MM.1S (cell line): ENCODE results near the gene ZBTB7B.

Experiments used
- DNase-seq: peaks from one replicate; pipeline ENCODE4 v3.0.0-alpha.2; 2015
- H2AFZ ChIP-seq: fragments of 300-600 bp; sonication (generic); 2 replicates; pipeline ENCODE4 v1.6.0; 2016; ENCODE audit warnings: antibody characterized with exemption, low read length
- H3F3A ChIP-seq: fragments of 300-600 bp; sonication (generic); 2 replicates; pipeline ENCODE4 v1.6.1; 2016; ENCODE audit warnings: mild to moderate bottlenecking, antibody characterized with exemption, low read length, moderate library complexity, mixed read lengths; ENCODE audit not compliant: insufficient read depth
- H3K27ac ChIP-seq: fragments of 300-600 bp; sonication (generic); 2 replicates; pipeline ENCODE4 v1.5.1; 2016; ENCODE audit warnings: mild to moderate bottlenecking, low read length
- H3K27me3 ChIP-seq: fragments of 300-600 bp; sonication (generic); replicated peaks from 2 replicates; pipeline ENCODE4 v1.6.0; 2016; ENCODE audit warnings: low read length; ENCODE audit not compliant: insufficient read depth
- H3K36me3 ChIP-seq: fragments of 300-600 bp; sonication (generic); replicated peaks from 2 replicates; pipeline ENCODE4 v1.6.1; 2016; ENCODE audit warnings: mild to moderate bottlenecking, low read length, mixed read lengths; ENCODE audit not compliant: insufficient read depth
- H3K4me1 ChIP-seq: fragments of 300-600 bp; sonication (generic); 2 replicates; pipeline ENCODE4 v1.6.1; 2016; ENCODE audit warnings: low read length, mixed read lengths
- H3K4me2 ChIP-seq: fragments of 300-600 bp; sonication (generic); 2 replicates; pipeline ENCODE4 v1.6.0; 2016; ENCODE audit warnings: low read depth, low read length
- H3K4me3 ChIP-seq: fragments of 300-600 bp; sonication (generic); 2 replicates; pipeline ENCODE4 v1.5.1; 2016; ENCODE audit warnings: low read length, mixed read lengths
- H3K79me2 ChIP-seq: fragments of 300-600 bp; sonication (generic); 2 replicates; pipeline ENCODE4 v1.6.1; 2016; ENCODE audit warnings: mixed run types, low read length, mixed read lengths
- H3K9ac ChIP-seq: fragments of 300-600 bp; sonication (generic); 2 replicates; pipeline ENCODE4 v1.6.1; 2016; ENCODE audit warnings: low read length, mixed read lengths
- H3K9me2 ChIP-seq: fragments of 300-600 bp; sonication (generic); replicated peaks from 2 replicates; pipeline ENCODE4 v1.6.1; 2016; ENCODE audit warnings: mild to moderate bottlenecking, low read length, mixed read lengths; ENCODE audit not compliant: insufficient read depth
- H3K9me3 ChIP-seq: fragments of 300-600 bp; sonication (generic); replicated peaks from 2 replicates; pipeline ENCODE4 v1.6.1; 2016; ENCODE audit warnings: mild to moderate bottlenecking, low read length, mixed read lengths; ENCODE audit not compliant: insufficient read depth
- H4K20me1 ChIP-seq: fragments of 300-600 bp; sonication (generic); 2 replicates; pipeline ENCODE4 v1.6.1; 2016; ENCODE audit warnings: mild to moderate bottlenecking, low read length, moderate library complexity, mixed read lengths; ENCODE audit not compliant: insufficient read depth
- EZH2 ChIP-seq: fragments of 300-600 bp; sonication (generic); optimal IDR thresholded peaks from 2 replicates; pipeline ENCODE3; 2017; ENCODE audit warnings: low read depth, mild to moderate bottlenecking, antibody characterized with exemption, low read length, mixed read lengths
- EZH2phosphoT487 ChIP-seq: fragments of 300-600 bp; sonication (generic); IDR thresholded peaks from 2 replicates; pipeline ENCODE4 v1.6.1; 2018; ENCODE audit warnings: antibody characterized with exemption, low read length
- TF ChIP-seq, protein P1 (sequence below): fragments of 300-600 bp; sonication (generic); IDR thresholded peaks from 2 replicates; pipeline ENCODE4 v1.5.1; 2016; ENCODE audit warnings: antibody characterized with exemption, low read length, mixed read lengths

The ZBTB7B gene

DNA sequence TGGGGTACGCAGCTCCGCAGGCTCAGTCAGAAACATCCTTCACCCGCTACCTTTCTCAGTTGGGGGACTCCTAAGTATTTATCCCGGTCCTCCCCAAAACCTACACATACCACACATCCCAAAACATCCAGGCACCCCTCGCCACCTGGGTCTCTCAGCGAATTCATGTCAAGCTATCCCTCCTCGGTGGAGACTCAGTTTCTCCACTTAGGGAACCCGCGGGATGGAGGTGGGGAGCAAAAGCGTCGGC lies 1.3 kb upstream of the ZBTB7B start:
- Histone ChIP-seq H3K4me3 (peak overlapping the region; percentile 77), H4K20me1 (no peaks in the 10 kb centered on the region), H3K79me2 (peaks cover 38% of the 10 kb centered on the region), H3K4me1 (peaks cover 22% of the 10 kb centered on the region), H3K4me2 (peak overlapping the region; percentile 90), H3K36me3 (no peaks in the 10 kb centered on the region), H3K9ac (peak overlapping the region; percentile 93), H3F3A (peaks cover 61% of the 10 kb centered on the region), H3K27me3 (no peaks in the 10 kb centered on the region), H3K9me2 (no peaks in the 10 kb centered on the region), H3K27ac (peak overlapping the region; percentile 95), H3K9me3 (no peaks in the 10 kb centered on the region), H2AFZ (peak overlapping the region; percentile 78)
- TF ChIP-seq EZH2phosphoT487: no peak
- TF ChIP-seq, protein P1, sequence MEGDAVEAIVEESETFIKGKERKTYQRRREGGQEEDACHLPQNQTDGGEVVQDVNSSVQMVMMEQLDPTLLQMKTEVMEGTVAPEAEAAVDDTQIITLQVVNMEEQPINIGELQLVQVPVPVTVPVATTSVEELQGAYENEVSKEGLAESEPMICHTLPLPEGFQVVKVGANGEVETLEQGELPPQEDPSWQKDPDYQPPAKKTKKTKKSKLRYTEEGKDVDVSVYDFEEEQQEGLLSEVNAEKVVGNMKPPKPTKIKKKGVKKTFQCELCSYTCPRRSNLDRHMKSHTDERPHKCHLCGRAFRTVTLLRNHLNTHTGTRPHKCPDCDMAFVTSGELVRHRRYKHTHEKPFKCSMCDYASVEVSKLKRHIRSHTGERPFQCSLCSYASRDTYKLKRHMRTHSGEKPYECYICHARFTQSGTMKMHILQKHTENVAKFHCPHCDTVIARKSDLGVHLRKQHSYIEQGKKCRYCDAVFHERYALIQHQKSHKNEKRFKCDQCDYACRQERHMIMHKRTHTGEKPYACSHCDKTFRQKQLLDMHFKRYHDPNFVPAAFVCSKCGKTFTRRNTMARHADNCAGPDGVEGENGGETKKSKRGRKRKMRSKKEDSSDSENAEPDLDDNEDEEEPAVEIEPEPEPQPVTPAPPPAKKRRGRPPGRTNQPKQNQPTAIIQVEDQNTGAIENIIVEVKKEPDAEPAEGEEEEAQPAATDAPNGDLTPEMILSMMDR: no peak
- TF ChIP-seq EZH2: no peak
- no peak for DNase-seq

DNA sequence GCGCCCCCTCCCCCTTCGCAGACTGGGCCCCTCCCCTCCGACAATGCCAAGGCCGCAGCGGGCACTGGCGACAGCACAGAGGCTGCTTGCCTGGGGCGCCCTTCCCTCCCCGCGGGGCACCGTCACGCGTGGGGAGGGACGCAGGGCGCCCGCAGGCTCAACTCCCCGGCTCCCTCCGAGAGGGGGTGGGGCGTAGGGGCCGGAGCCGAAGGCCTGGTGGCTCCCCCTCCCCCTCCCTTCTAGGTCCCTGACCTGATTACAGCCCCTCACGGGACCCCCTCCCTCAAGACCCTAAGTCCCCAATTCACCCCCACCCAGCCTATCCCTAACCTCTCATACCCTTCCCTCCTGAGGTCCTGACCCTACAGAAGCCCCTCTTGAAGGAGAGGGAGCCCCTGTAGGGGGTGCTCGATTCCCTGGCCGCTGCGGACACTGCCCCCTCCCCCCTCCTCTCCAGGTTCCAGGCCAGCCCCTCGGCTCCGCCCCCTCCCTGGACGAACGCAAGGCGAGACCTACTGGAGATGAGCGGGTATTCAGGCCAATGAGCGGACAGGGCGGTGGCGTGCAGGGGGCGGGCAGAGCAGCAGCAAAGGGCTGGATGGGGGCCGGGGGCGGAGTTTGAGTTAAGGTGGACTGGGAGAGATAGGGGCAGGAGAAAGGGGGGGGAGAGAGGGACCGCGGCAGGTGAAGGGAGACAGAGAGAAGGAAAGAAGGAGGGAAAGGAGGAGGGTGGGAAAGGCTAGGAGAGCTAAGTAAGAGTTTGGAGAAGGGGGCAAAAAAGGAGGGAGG lies 733 bp upstream of the ZBTB7B start:
- H3K9me3 ChIP-seq: no peaks in the 10 kb centered on the region
- no peaks in the 10 kb centered on the region for H3K36me3 ChIP-seq
- H3K27me3 ChIP-seq: no peaks in the 10 kb centered on the region
- H4K20me1 ChIP-seq: no peaks in the 10 kb centered on the region
- H3K9ac ChIP-seq: peak overlapping the region; percentile 93
- H3F3A ChIP-seq: peaks cover 62% of the 10 kb centered on the region
- peaks cover 24% of the 10 kb centered on the region for H3K4me1 ChIP-seq
- H3K79me2 ChIP-seq: peaks cover 43% of the 10 kb centered on the region
- DNase-seq: peak; percentile 100
- peak overlapping the region; percentile 90 for H3K4me2 ChIP-seq
- peak overlapping the region; percentile 95 for H3K27ac ChIP-seq
- TF ChIP-seq, protein P1: peak; percentile 70
- no peak for TF ChIP-seq EZH2
- peak overlapping the region; percentile 78 for H2AFZ ChIP-seq
- H3K4me3 ChIP-seq: peak overlapping the region; percentile 77
- H3K9me2 ChIP-seq: no peaks in the 10 kb centered on the region

DNA sequence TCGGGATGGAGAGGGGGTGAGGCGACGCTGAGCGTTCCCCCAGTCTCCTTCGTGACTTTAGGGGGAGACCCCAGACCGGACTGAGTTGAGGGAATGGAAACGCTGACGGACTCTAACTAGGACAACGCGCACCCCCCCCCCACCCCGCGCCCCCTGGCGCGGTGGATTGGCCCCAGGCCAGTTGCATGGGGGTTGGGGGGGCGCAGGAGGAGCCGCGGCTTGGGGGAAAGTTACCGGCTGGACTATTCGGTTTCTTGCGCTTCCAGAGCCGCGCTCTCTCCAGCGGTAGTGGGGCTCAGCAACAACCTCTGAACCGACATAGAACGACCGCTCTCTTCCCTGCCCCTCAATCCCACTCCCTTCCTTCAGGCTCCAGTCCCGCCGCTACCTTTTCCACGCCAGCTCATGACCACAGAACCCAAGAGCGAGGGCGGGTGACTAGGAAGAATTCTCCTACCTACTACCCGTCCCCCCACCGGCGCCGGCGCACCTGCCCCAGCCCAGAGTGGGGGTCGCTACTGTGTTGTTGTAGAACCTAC lies 694 bp downstream of the ZBTB7B start:
- no peaks in the 10 kb centered on the region for H3K27me3 ChIP-seq
- H3K9me2 ChIP-seq: no peaks in the 10 kb centered on the region
- no peaks in the 10 kb centered on the region for H4K20me1 ChIP-seq
- H3K79me2 ChIP-seq: peaks cover 57% of the 10 kb centered on the region
- peaks cover 24% of the 10 kb centered on the region for H3K4me1 ChIP-seq
- H3F3A ChIP-seq: peaks cover 58% of the 10 kb centered on the region
- peak overlapping the region; percentile 81 for H3K4me2 ChIP-seq
- H3K27ac ChIP-seq: peak overlapping the region; percentile 32; the same call in 1 of the 2 replicates
- TF ChIP-seq, protein P1: no peak
- TF ChIP-seq EZH2phosphoT487: no peak
- TF ChIP-seq EZH2: no peak
- DNase-seq: peak; percentile 35
- H3K4me3 ChIP-seq: peak overlapping the region; percentile 99
- H3K9ac ChIP-seq: peak overlapping the region; percentile 91
- no peaks in the 10 kb centered on the region for H3K9me3 ChIP-seq
- no peaks in the 10 kb centered on the region for H3K36me3 ChIP-seq
- peak overlapping the region; percentile 16 for H2AFZ ChIP-seq
